GM12892 (cell line): ENCODE measurements around the gene AGR2.

Experiments used
- DNase-seq: peaks from one replicate; pipeline ENCODE4 v3.0.0; 2011; ENCODE audit not compliant: insufficient read length
- FAIRE-seq: peaks from 2 replicates; lab custom pipeline; 2011; peaks lifted over from hg19 to GRCh38; lab: Jason Lieb, UNC
- POLR2A ChIP-seq: IDR thresholded peaks from 2 replicates; pipeline ENCODE4 v1.6.1; 2011; ENCODE audit warnings: low read depth, low read length, control low read depth
- POLR2AphosphoS5 ChIP-seq: IDR thresholded peaks from 2 replicates; pipeline ENCODE4 v1.6.1; 2011; ENCODE audit warnings: low read depth, low read length, control low read depth
- TAF1 ChIP-seq: IDR thresholded peaks from 2 replicates; pipeline ENCODE4 v1.6.1; 2011; ENCODE audit warnings: low read depth, mild to moderate bottlenecking, control low read depth, low read length, borderline replicate concordance

Gene AGR2

DNA sequence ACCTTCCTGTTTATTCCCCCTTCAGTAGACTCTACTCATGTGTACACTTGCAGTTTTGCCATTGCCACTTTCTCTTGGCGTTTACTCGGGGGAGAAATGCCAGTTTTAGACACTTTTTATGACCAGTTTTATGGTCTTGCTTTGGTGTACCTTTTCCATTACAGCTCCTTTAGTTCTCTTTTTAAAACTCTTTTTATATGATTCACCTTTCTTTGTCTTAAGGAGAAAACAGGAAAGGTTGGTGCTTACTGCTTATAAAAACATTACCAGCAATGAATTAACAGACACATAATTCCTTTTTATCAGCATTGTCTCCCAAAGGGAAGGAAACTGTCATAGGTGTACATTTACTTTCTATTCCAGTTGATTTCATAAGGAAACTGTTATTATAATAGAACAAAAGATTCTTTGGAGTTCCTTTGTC, 39.4 kb downstream of the AGR2 start:
- DNase-seq, result no peak
- no peak for TF ChIP-seq POLR2AphosphoS5
- no peak for TF ChIP-seq TAF1
- no peak for TF ChIP-seq POLR2A
- FAIRE-seq, result no peak

DNA sequence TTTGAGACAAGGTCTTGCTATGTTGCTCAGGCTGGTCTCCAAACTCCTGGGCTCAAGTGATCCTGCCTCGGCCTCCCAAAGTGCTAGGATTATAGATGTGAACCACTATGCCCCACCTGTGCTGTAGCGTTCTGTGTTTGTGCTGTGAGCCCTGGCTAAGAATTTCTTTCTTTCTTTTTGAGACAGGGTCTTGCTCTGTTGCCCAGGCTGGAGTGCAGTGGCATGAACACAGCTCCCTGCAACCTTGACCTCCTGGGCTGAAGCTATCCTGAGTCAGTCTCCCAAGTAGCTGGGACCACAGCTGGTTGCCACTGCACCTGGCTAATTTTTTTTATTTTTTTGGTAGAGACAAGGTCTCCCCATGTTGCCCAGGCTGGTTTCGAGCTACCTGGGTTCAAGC, 39.9 kb downstream of the AGR2 start:
- FAIRE-seq, result no peak
- no peak for DNase-seq
- no peak for TF ChIP-seq POLR2A

DNA sequence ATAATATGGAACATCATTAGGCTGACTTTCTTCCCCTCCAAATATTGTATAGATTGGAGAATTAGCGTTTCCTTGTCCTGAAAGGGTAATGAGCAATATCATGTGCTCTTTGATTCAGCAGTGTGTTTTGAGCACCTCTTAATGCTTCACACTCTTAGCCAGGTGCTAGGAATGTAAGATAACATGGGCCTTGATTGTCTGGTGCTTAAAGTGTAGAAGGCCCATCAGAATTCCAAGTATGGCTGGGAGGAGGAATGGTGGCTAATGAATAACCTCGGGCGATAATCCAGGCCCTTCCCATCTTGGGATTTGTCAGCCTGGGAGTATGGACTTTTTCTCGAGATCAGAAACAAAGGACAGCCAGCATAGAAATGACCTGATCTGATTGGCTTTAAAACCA, 42.6 kb downstream of the AGR2 start:
- TF ChIP-seq POLR2AphosphoS5, result no peak
- no peak for TF ChIP-seq POLR2A
- no peak for TF ChIP-seq TAF1
- DNase-seq (no peak), FAIRE-seq (no peak)

DNA sequence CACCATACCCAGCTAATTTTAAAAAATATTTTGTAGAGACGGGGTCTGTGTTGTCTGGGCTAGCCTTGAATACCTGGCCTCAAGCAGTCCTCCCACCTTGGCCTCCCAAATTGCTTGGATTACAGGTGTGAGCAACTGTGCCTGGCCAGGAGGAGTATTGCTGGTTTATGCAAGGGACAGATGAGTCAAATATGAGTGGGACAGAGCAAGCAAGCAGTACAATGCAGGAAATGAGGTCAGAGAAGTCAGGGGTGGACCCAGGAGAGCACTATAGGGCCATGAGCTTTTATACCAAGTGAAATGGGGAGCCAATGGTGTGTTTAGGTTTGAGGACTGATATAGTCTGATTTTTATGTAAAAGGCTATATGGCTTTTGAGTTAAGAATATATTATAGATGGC, 45.0 kb downstream of the AGR2 start:
- TF ChIP-seq POLR2A (no peak), TAF1 (no peak), POLR2AphosphoS5 (no peak)
- DNase-seq (no peak), FAIRE-seq (no peak)

DNA sequence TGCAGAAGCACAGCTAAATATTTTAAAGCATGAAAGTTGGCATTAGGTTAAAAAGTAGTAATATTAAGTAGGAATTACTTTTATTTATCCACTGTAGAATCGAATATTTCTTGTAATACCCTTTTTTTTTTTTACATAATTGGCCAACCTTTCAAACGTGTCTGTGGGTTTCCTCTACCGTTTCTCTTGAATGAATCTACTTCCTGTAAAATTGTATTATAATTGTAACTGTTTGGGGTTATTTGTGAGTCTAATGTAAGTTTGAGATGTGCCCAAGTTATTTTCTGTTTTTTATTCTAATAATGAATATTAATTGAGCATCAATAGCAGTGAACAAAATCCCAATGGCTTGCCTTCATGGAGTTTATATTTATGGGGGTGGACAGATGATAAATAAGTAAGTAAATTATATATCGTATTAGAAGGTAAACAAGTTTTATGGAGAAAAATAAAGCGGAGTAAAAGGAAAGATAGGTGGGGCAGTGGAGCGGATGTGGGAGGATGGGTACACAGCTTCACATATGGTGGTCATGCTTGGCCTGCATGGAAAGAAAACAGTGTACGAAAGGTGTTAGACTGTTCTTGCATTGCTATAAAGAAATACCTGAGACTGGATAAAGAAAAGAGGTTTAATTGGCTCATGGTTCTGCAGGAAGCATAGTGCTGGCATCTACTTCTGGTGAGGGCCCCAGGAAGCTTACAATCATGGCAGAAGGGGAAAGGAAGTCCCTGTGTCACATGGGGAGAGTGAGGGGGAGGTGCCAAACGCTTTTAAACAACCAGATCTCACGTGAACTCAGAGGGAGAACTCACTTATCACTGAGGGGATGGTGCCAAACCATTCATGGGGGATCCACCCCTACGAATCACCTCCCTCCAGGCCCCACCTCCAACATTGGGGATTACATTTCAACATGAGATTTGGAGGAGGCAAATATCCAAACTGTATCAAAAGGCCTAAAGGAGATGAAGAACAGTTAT, 45.9 kb downstream of the AGR2 start:
- FAIRE-seq, result no peak
- no peak for DNase-seq
- TF ChIP-seq POLR2A (no peak), TAF1 (no peak), POLR2AphosphoS5 (no peak)

DNA sequence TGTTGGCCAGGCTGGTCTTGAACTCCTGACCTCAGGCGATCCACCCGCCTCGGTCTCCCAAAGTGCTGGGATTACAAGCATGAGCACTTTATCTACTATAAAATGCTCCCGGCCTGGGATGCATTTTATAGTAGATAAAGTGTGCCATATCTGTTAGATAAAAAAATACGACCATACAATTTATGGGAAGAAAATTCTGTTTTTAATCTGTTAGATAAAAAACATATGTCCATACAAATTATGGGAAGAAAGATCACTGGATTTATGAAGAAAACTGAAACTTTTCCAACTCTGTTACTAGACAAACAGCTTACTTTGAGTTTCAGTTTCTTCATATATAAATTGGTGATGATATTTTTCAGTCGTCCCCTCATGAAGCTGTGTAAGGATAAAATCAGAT, 46.8 kb downstream of the AGR2 start:
- DNase-seq (no peak), FAIRE-seq (no peak)
- TF ChIP-seq TAF1 (no peak), POLR2A (no peak), POLR2AphosphoS5 (no peak)

DNA sequence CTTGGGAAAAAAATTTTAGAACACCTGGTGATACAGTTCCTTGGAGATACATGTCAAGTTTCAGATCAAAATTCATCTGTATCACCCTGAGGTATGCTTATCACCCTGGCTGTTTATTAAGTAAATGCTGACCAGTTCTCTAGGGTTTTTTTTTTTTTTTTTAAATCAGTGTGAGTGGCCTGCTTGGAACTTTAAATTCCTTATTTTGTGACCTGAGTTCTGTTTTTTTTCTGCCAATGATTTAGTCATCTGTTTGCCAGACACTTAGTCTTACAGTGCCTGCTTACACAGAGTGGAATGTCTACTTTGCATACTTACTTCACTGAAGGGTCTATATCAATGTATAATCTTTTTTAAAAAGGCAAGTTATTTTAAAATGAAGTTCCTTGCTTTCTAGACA, 49.4 kb downstream of the AGR2 start:
- FAIRE-seq, result no peak
- DNase-seq, result no peak
- TF ChIP-seq POLR2AphosphoS5 (no peak), TAF1 (no peak), POLR2A (no peak)

DNA sequence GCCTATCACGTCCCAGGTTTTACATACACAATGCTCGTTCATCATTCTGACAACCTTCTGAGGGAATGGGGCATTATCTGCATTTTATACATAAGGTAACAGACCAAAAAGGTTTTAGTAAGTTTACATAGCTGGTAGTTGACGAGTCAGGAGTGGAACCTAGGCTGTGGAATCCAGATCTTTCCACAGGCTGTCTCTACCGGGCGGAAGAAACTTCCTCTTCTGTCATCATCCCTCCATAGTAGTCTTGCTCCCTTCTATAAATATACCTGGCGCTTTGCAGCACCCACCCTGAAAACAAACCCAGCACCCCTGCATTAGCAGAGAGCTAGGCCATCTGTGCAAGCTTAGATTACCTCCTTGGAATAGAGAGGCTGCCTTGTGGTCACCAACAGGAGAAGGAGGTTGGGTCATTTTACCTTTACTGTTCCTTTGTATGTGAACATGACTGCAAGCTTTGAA, 49.9 kb downstream of the AGR2 start:
- FAIRE-seq (no peak), DNase-seq (no peak)
- TF ChIP-seq POLR2A, result no peak
- no peak for TF ChIP-seq TAF1
- no peak for TF ChIP-seq POLR2AphosphoS5

DNA sequence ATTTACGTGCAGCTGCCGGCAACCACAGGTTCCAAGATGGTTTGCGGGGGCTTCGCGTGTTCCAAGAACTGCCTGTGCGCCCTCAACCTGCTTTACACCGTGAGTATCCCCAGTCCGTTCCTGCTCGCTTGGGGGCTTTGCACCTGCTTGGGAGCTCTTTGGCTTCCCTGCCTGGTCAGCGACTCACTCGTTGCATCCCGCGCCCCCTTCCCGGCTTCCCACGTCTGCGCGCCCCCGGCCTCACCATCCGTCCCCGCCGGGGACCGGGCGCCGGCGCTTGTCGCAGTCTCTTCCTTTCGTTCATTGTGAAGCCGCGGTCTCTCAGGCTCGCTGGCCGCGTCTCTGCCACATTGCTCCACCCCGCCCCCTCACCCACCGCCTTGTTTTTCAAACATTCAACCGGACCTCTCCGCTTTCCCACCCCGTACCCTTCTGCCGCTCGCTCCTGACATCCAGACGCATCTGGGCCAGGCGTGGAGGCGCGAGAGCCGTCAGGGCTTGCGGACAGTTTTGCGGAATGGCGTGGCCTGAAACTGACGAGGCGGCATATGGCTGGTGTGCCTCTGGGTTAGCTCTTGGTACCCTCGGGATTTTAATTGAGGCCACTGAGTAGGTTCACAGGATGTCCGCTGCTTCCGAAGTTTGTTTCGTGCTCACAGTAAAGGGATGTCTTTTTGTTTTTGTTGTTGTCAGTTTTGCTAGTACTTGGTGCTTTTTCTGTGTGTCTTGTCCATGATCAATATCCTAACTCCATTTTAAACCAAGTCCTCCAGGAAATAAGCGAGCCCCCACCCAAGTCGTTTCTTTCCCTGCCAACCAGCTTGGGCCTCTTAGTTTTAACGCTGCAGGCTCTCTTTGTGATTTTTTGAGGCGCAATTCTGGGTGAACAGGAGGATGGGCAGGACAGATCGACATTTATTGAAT, 50.6 kb downstream of the AGR2 start:
- TF ChIP-seq POLR2AphosphoS5 (no peak), TAF1 (no peak), POLR2A (no peak)
- no peak for FAIRE-seq
- no peak for DNase-seq

DNA sequence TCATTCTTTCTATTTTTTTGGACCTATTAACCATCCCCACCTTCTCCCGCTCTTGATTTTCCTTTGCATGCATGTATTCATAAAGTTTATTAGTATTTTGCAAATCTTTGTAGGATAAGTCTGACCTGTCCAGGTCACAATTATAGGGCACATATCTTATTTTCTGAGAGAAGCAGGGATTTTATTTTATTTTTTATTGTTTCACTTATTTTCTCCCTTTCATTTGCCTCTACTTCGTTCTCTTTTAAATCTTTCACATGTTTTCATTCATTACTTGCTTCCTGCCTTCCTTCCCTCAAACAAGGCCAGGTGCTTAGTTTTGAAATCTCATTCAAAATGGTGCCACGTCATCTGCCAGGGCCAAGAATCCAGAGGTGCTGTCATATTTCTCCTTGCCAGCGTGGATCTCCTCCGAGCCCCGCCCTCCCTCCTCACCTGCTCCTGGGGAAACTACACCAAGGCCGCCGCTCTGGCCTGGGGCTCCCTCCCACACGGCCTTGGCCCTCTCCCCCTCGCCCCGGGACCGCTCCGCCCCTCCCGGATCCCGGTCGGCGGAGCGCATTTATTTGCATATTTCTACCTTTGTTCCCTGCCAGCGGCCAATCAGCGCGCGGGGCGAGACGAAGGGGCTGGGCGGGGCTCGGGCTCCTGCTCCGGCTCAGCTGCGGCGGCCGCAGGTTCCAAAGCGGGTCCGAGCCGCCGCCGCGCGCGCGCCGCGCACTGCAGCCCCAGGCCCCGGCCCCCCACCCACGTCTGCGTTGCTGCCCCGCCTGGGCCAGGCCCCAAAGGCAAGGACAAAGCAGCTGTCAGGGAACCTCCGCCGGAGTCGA, 51.5 kb downstream of the AGR2 start, which contains the start of gene TSPAN13:
TSPAN13 (plus strand) TSS at position 654 of the 830 bp plus-strand sequence. CDS start 213 bp downstream, outside the sequence.
- DNase-seq (no peak), FAIRE-seq (no peak)
- TF ChIP-seq POLR2AphosphoS5, result no peak
- TF ChIP-seq TAF1, result no peak
- no peak for TF ChIP-seq POLR2A

DNA sequence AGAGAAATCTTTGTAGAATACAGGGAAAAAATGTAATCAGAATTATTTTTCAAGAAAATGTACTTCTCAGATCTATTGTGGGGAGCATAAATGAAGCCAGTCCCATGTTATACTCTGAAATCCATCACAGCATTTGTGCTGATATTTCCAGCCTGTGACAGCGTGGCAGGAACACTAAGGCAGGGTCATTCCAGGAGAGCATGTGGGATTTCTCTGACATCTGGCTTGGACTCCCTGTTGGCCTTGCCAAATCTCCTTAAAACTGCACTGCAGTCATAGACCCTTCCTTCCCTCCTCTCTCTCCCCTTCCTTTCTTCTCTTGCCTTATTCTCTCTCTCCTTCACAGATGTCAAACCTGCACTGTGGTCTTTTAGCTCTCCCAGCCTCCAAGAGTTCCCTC, 57.7 kb downstream of the AGR2 start:
- DNase-seq, result no peak
- TF ChIP-seq TAF1, result no peak
- no peak for FAIRE-seq
